GM12878 (cell line): ENCODE data around the gene ING5. TPM values are rescaled to one million over a fixed set of nuclear protein-coding genes. Genes with fewer than 3 reads are reported as not detected.

Experiments
- ATAC-seq: fragments of 200-7000 bp; cut with Tn5 transposase; 3 replicates; pipeline ENCODE4 v1.9.1; 2020; ENCODE audit warnings: mild to moderate bottlenecking, moderate library complexity
- BruUV-seq: library from RNA; stranded (reverse); fragments of 400-500 nt; replicated peaks from 2 replicates; lab custom pipeline; 2021; lab: Mats Ljungman, UMichigan
- CTCF ChIA-PET: fragments of 300-600 bp; sonication (Branson Sonifier 250); formaldehyde crosslinking; extraction: SDS; loops from one replicate; lab custom pipeline; 2021; ENCODE audit warnings: inconsistent platforms; lab: Yijun Ruan, JAX
- POLR2A ChIA-PET: fragments of 350-600 bp; formaldehyde crosslinking; extraction: SDS; loops from one replicate; lab custom pipeline; 2021; ENCODE audit warnings: inconsistent platforms; lab: Charles Lee
- RAD21 ChIA-PET: fragments of 300-600 bp; sonication (Branson Sonifier 250); formaldehyde crosslinking; loops from one replicate; lab custom pipeline; 2023; ENCODE audit warnings: antibody characterized with exemption; ENCODE audit not compliant: unreplicated experiment; lab: Charles Lee
- SMC1A ChIA-PET: fragments of 300-600 bp; sonication (Branson Sonifier 250); formaldehyde crosslinking; loops from one replicate; lab custom pipeline; 2023; ENCODE audit not compliant: unreplicated experiment, uncharacterized antibody; lab: Charles Lee
- DNase-seq: peaks from one replicate; pipeline ENCODE4 v3.0.0-alpha.2; 2011; ENCODE audit warnings: low read depth, low spot score
- FAIRE-seq: peaks from 3 replicates; lab custom pipeline; 2011; peaks lifted over from hg19 to GRCh38; lab: Jason Lieb, UNC
- H2AFZ ChIP-seq: 2 replicates; pipeline ENCODE4 v1.6.0; 2011; ENCODE audit warnings: low read depth, low read length, control low read depth; ENCODE audit not compliant: control insufficient read depth
- H3K27ac ChIP-seq: 2 replicates; pipeline ENCODE4 v1.5.1; 2011; ENCODE audit warnings: control low read depth; ENCODE audit not compliant: control insufficient read depth, insufficient read depth
- H3K27me3 ChIP-seq, 2 experiments: replicated peaks in 1 of 2; 2 replicates each; pipeline versions ENCODE4 v1.6.0 to v1.6.1; 2011; ENCODE audit warnings: low read length in 1 of 2; ENCODE audit not compliant: control insufficient read depth in 2 of 2, insufficient read depth in 2 of 2
- H3K36me3 ChIP-seq, 2 experiments: 2 replicates each; pipeline ENCODE4 v1.5.1; 2011; ENCODE audit warnings: low read length in 1 of 2; ENCODE audit not compliant: control insufficient read depth in 2 of 2, insufficient read depth in 2 of 2
- H3K4me1 ChIP-seq: 2 replicates; pipeline ENCODE4 v1.6.1; 2011; ENCODE audit warnings: mild to moderate bottlenecking, low read length, moderate library complexity, mixed read lengths; ENCODE audit not compliant: control insufficient read depth, insufficient read depth
- H3K4me2 ChIP-seq: 2 replicates; pipeline ENCODE4 v1.6.0; 2011; ENCODE audit warnings: control low read depth; ENCODE audit not compliant: control insufficient read depth, insufficient read depth
- H3K4me3 ChIP-seq: fragments of 200-600 bp; sonication (generic); 2 replicates; pipeline ENCODE4 v1.5.1; 2016
- H3K79me2 ChIP-seq: 2 replicates; pipeline ENCODE4 v1.6.0; 2011; ENCODE audit warnings: low read length; ENCODE audit not compliant: control insufficient read depth, insufficient read depth
- H3K9ac ChIP-seq: 2 replicates; pipeline ENCODE4 v1.8.0; 2011; ENCODE audit warnings: low read length, control low read depth, mixed read lengths; ENCODE audit not compliant: control insufficient read depth, insufficient read depth
- H3K9me3 ChIP-seq: replicated peaks from 3 replicates; pipeline ENCODE4 v1.5.1; 2011; ENCODE audit warnings: mild to moderate bottlenecking, low read length; ENCODE audit not compliant: control insufficient read depth, insufficient read depth
- H4K20me1 ChIP-seq: 2 replicates; pipeline ENCODE4 v1.6.0; 2011; ENCODE audit not compliant: control insufficient read depth, insufficient read depth
- BCL11A ChIP-seq: IDR thresholded peaks from 2 replicates; pipeline ENCODE4 v1.6.1; 2011; ENCODE audit warnings: low read depth, low read length
- BHLHE40 ChIP-seq, 2 experiments: fragments of 450-650 bp in 1 of 2; IDR thresholded peaks; 2 replicates each; pipeline ENCODE4 v1.6.1; 2011 to 2017; ENCODE audit warnings: low read depth in 2 of 2, borderline replicate concordance in 1 of 2, improper control_type of control experiment in 1 of 2, low read length in 1 of 2, mild to moderate bottlenecking in 1 of 2
- CTCF ChIP-seq, 3 experiments: IDR thresholded peaks in 2 of 3; conservative IDR thresholded peaks in 1 of 3; 2 replicates each; pipeline ENCODE4 v1.5.1; 2011; ENCODE audit warnings: low read depth in 3 of 3, low read length in 3 of 3, mild to moderate bottlenecking in 3 of 3, control low read depth in 2 of 3, moderate library complexity in 2 of 3, inconsistent platforms in 1 of 3, mixed read lengths in 1 of 3; ENCODE audit not compliant: control insufficient read depth in 2 of 3, insufficient read depth in 1 of 3; ENCODE audit errors: extremely low read depth in 1 of 3
- GATAD2B ChIP-seq: fragments of 450-650 bp; conservative IDR thresholded peaks from 2 replicates; pipeline ENCODE4 v1.6.1; 2017; ENCODE audit warnings: low read depth, mild to moderate bottlenecking, moderate library complexity
- IKZF1 ChIP-seq: fragments of 450-650 bp; conservative IDR thresholded peaks from 2 replicates; pipeline ENCODE4 v1.6.1; 2017; ENCODE audit warnings: antibody characterized with exemption, mild to moderate bottlenecking
- IKZF2 ChIP-seq, 2 experiments: fragments of 450-650 bp; IDR thresholded peaks; 2 replicates each; pipeline ENCODE4 v1.6.1; 2017; ENCODE audit warnings: mild to moderate bottlenecking in 2 of 2, moderate library complexity in 2 of 2
- KDM1A ChIP-seq: fragments of 200-600 bp; sonication (generic); IDR thresholded peaks from 2 replicates; pipeline ENCODE4 v1.6.1; 2016; ENCODE audit warnings: borderline replicate concordance
- MXI1 ChIP-seq: fragments of 150-350 bp; IDR thresholded peaks from 2 replicates; pipeline ENCODE4 v1.6.1; 2011; ENCODE audit warnings: low read depth, mild to moderate bottlenecking, inconsistent platforms, low read length, improper control_type of control experiment
- NFYA ChIP-seq: IDR thresholded peaks from 2 replicates; pipeline ENCODE4 v1.6.1; 2011; ENCODE audit warnings: low read depth, mild to moderate bottlenecking, low read length, improper control_type of control experiment, borderline replicate concordance
- RUNX3 ChIP-seq: IDR thresholded peaks from 2 replicates; pipeline ENCODE4 v1.6.1; 2012; ENCODE audit warnings: low read length, inconsistent platforms
- SREBF2 ChIP-seq: IDR thresholded peaks from 2 replicates; pipeline ENCODE4 v1.6.1; 2012; ENCODE audit warnings: mild to moderate bottlenecking, low read length
- TCF12 ChIP-seq: IDR thresholded peaks from 2 replicates; pipeline ENCODE4 v1.6.1; 2011; ENCODE audit warnings: low read depth, mild to moderate bottlenecking, low read length
- TCF3 ChIP-seq: IDR thresholded peaks from 2 replicates; pipeline ENCODE4 v1.6.1; 2012; ENCODE audit warnings: low read depth, mild to moderate bottlenecking, low read length, borderline replicate concordance; ENCODE audit not compliant: insufficient read depth
- TCF7 ChIP-seq: IDR thresholded peaks from 2 replicates; pipeline ENCODE4 v1.6.1; 2014; ENCODE audit warnings: antibody characterized with exemption, borderline replicate concordance
- WRNIP1 ChIP-seq: IDR thresholded peaks from 2 replicates; pipeline ENCODE4 v1.6.1; 2011; ENCODE audit warnings: low read depth, low read length, improper control_type of control experiment, borderline replicate concordance
- YBX1 ChIP-seq: fragments of 450-650 bp; IDR thresholded peaks from 2 replicates; pipeline ENCODE4 v1.6.1; 2016; ENCODE audit warnings: antibody characterized with exemption
- ZNF622 ChIP-seq: fragments of 450-650 bp; IDR thresholded peaks from 2 replicates; pipeline ENCODE4 v1.6.1; 2017; ENCODE audit warnings: mild to moderate bottlenecking, inconsistent platforms
- WGBS: methylation state at CpG from one replicate; pipeline ENCODE4 v1.1.6; 2016; ENCODE audit warnings: low lambda C conversion rate; ENCODE audit not compliant: insufficient replicate concordance, insufficient coverage; ENCODE audit errors: missing lambda C conversion rate; 5-methylcytosine and 5-hydroxymethylcytosine counted together
- in situ Hi-C: fragments of 300-500 bp; cut with MboI; formaldehyde crosslinking; loops from 9 replicates; pipeline ENCODE4 v1.14.3; 2018; ENCODE audit warnings: mixed read lengths
- intact Hi-C: fragments of 100-400 bp; cut with micrococcal nuclease; formaldehyde crosslinking; loops from one replicate; pipeline ENCODE4 v1.14.2; 2022; ENCODE audit not compliant: unreplicated experiment
- polyA plus RNA-seq, 11 experiments: library from polyadenylated mRNA; depleted of rRNA in 4 of 11; unstranded in 6 of 11; stranded (reverse) in 5 of 11; fragments of >200 nt; fragmentation: Nextera tagmentation in 4 of 11; fragmentation: Illumina TruSeq in 1 of 11; extraction: Ambion mirVana in 4 of 11; extraction: Trizol in 1 of 11; gene quantifications; 1 replicate in 1 of 11; 2 replicates in 10 of 11; pipeline versions ENCODE4 v1.2.1 to v1.2.3, GENCODE V29; 2011 to 2016; ENCODE audit warnings: inconsistent platforms in 2 of 11, missing spikeins in 2 of 11, low read depth in 1 of 11
- total RNA-seq, 4 experiments: library from RNA; depleted of rRNA in 3 of 4; stranded (reverse); fragments of >200 nt in 3 of 4; fragmentation: Illumina TruSeq in 1 of 4; extraction: Trizol in 1 of 4; gene quantifications; 2 replicates each; pipeline versions ENCODE4 v1.2.1 to v1.2.3, GENCODE V29; 2013 to 2021

ING5 gene
- total and polyA plus RNA-seq, 10 of the 15 experiments (the other 5 are each of a cell fraction or from before 2014, with no cell fraction given): 10.0 to 46.1 (median 27.2) TPM

GRCh38 chr2:241732513-241733186, 30.8 kb downstream of the ING5 start (continued):
- TF ChIP-seq BCL11A: peak; percentile 32; the same call in 1 of the 2 replicates
- peak; percentile 61; the same call in 1 of the 2 replicates for TF ChIP-seq TCF12
- TF ChIP-seq CTCF (IDR thresholded peaks at IDR 0.05 in 2 of 3, conservative IDR thresholded peaks at IDR 0.05 in 1 of 3; ENCODE audit: control insufficient read depth in 2 of 3, extremely low read depth in 1 of 3, insufficient read depth in 1 of 3, low read depth in 3 of 3, low read length in 3 of 3): peak; percentile 11 to 29 (median 27); a peak in 3 of 6 replicates
- peak; percentile 56 for TF ChIP-seq IKZF1
- TF ChIP-seq IKZF2 (IDR thresholded peaks at IDR 0.05): peak; percentile 66 to 69
- TF ChIP-seq RUNX3: peak; percentile 41; the same call in 1 of the 2 replicates
- TF ChIP-seq, all 136 proteins: peak for 21; not testable (repeated sequence) for 115

GRCh38 chr2:241733391-241734207, 31.8 kb downstream of the ING5 start:
- 74% methylated on average over 23 of the region's 23 CpGs for WGBS
- FAIRE-seq (no peak), ATAC-seq (no peak), DNase-seq (no peak)
- Histone ChIP-seq H3K27ac (no peak overlapping the region; the same call in 1 of the 2 replicates), H3K9me3 (no peaks in the 10 kb centered on the region), H3K79me2 (peaks cover 8% of the 10 kb centered on the region), H4K20me1 (no peaks in the 10 kb centered on the region; the same call in 1 of the 2 replicates), H3K4me2 (peak overlapping the region; percentile 76), H3K9ac (peak overlapping the region; percentile 32; the same call in 1 of the 2 replicates), H2AFZ (peak overlapping the region; percentile 87), H3K27me3 (no peaks in the 10 kb centered on the region), H3K4me3 (peak overlapping the region; percentile 61; the same call in 1 of the 2 replicates), H3K4me1 (0 out of 2 replicates have a peak, but pooled peaks cover 3% of the 10 kb centered on the region), H3K36me3 (no peaks in the 10 kb centered on the region)
- SMC1A ChIA-PET: interaction anchor here (1.0 to 2.7 kb wide), 7 partner anchors 8 to 515 kb away, joined by 3 to 11 read pairs (median 4); partner anchors contain the start of genes ING5 and RTP5
- BruUV-seq: TSS peak; percentile 47
- CTCF ChIA-PET: interaction anchor here (0.7 to 2.7 kb wide), 9 partner anchors 8 to 145 kb away, joined by 3 to 10 read pairs (median 4); partner anchors contain the start of genes DTYMK and ING5
- TF ChIP-seq WRNIP1 (no peak), SREBF2 (no peak), TCF3 (no peak), MXI1 (no peak), BHLHE40 (IDR thresholded peaks at IDR 0.05; ENCODE audit: borderline replicate concordance in 1 of 2, low read depth in 2 of 2, low read length in 1 of 2) (no peak), GATAD2B (no peak), TCF7 (no peak), YBX1 (no peak), TCF12 (no peak), ZNF622 (no peak), KDM1A (no peak), NFYA (no peak)
- RAD21 ChIA-PET: interaction anchor here (0.7 to 2.9 kb wide), 10 partner anchors 30 to 280 kb away, joined by 3 to 14 read pairs (median 3); partner anchors contain the start of genes DTYMK and ING5
- POLR2A ChIA-PET: interaction anchor here (1.0 to 3.2 kb wide), 4 partner anchors 31 to 145 kb away, joined by 3 to 19 read pairs (median 6); partner anchors contain the start of genes ING5 and PDCD1
- in situ Hi-C loops (no loop called here), intact Hi-C loops (loop anchor here (1.0 to 10.0 kb wide), 4 partner anchors 31 to 148 kb away; partner anchors contain the start of genes DTYMK and ING5)
